ENCODE measurements around the gene CABLES1.
"Not testable (repeated sequence)": the region's sequence is repeated elsewhere in the genome, so short reads cannot be mapped to it uniquely, and the experiment has no call there.

Gene CABLES1

DNA sequence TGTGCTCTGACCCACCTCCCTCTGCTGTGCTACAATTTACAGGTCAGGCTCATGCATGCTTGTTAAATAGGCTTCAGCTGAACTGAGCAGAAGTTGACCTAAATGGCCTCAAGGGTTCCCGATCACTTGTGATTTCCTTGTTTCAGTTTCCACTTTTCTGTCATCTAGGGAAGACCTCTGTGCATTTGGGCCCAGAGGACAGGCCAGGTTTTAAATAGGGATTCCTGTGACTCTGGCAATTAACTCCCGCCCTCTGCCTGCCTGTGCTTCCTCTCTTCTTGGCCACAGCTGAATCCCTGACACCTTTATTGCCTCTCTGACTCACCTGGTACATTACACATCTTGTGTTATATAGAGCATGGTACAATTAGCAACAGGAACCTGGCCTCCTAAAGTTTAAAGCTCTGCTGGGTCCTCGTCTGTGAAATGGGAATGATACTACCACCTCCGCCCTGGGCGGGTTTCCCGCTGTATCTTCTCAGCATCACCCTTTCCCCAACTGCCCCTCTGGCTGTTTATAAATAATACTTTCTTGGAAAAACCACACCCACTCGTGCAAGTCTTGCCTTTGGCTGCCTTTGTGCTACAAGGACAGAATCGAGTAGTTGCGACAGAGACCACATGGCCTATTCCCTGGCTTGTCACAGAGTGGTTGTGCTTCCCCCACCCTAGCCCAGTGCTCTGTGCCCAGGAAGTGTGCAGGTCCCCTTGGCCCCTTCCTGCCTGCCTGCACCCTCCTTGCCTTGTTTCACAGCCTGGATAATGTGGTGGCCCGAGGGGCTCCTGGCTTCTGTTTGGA lies 7.9 kb downstream of the CABLES1 start:
- DNase-seq = peak; percentile 71 to 86

DNA sequence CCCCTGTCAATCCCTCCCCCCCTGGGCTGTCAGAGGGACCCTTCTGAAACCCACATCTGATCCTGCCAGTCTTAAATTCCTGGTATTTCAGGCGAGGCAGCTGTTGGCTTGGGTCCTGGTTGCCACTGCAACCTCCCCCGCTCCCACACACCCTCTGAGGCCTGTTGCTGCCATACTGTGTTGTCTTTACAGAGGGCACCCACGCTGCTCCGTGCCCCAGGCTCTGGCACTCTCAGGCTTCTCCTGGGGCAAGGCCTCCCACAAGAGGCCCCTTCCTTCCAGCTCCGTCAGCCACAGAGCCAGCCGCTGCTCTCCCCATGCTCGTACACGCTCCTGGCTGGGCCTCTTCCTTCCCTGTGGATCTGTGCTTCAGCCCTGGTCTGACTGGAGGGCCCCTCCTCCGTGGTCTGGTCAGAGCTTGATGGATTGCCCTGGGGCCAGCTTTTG lies 8.6 kb downstream of the CABLES1 start:
- DNase-seq = peak; percentile 20 to 39

DNA sequence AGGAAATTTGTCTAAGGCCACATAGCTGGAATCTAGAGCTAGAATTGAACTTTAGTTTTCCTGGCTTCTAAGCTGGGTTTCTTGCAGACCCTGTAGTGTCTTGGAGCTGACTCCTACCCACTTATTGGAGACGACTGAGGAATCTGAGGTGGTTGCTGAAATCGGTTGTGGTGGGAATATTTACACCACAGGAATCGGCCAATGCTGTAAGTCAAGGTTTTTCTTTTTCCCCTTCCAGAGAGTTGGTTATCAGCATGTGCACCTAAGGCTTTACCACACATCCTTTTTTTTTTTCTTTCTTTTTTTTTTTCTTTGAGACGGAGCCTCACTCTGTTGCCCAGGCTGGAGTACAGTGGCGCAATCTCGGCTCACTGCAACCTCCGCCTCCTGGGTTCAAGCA lies 9.4 kb downstream of the CABLES1 start:
- DNase-seq = no peak

DNA sequence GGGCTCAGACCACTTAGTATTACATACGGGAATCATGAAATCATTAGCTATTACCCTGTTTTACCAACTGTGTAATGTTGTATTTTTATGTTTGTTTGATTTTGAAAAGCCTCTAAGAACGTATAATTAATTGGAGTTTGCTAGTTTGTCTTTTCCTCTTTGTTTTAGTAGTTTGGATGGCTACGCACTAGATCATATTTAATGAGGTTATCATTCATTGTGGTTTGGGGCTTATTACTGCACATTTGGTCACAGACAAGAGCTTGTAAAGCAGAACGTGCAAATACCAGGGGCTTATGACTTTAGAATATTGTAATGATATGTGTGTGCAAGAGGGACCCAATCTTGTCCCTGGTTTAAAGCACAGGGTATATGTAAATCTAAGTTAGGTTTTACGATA lies 10.3 kb downstream of the CABLES1 start:
- DNase-seq = no peak

DNA sequence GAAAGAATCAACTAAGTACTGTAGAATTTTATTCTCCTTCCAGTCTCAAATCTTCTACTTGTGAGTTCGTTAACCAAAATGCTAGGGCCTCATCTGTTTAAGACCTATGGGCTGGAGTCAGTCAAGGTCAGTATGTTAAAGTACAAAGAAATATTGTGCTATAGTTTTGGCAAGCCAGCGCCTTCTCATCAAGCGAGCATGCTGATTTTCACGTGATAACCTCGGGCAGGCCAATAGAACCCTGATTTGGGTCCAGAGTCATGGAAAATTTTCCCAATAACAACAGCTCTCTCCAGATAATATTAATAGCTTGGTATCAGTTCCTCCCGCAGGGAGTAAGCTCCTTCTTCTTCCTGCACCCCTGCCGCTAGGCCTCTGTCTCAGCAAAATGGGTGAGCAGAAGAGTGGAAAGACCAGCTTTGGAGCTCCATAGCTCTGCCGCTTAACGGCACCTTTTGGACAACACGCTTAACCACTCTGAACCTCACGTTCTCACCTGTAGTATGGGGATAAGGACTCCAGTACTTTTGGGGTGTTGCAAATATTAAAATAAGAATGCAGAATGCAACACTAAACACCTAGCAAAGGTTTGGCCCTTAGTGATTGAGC lies 11.7 kb downstream of the CABLES1 start:
- DNase-seq = no peak

DNA sequence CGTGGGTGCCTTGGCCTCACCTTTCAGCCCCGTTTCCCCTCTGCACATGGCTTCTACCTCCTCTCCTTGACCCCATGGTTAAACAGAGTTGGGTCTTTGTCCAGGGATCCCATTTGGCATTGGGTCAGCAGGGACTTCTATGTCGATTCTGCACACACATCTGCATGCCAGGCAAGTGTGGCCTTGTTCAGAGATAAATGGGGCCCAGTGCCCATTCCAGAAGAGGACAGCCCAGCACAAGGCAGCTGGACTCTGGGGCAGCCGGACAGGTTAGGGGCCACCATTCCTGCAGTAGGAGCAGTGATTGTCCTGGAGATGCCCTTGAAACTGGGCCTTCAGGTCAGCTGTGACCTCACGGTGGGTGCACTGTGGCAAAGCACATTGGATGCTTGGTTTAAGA lies 13.1 kb downstream of the CABLES1 start:
- DNase-seq = no peak

DNA sequence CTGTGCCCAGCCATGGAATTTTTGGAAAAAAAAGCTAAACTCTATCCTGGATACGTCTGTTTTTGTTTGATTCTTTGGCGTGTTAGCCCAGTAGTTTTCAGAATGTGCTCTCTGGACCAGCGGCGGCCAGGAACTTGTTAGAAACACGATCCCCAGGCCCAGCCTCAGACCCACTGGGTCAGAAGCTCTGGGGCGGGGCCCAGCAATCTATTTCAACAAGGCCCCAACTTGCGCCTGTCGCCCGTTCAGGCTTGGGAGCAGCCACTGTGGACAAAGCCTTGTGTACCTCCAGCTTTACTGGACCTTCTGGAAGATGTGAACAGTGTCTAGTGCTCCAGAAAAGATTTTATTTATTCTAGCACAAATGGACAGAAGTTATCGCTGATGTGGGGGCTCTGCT lies 14.3 kb downstream of the CABLES1 start:
- DNase-seq = no peak

DNA sequence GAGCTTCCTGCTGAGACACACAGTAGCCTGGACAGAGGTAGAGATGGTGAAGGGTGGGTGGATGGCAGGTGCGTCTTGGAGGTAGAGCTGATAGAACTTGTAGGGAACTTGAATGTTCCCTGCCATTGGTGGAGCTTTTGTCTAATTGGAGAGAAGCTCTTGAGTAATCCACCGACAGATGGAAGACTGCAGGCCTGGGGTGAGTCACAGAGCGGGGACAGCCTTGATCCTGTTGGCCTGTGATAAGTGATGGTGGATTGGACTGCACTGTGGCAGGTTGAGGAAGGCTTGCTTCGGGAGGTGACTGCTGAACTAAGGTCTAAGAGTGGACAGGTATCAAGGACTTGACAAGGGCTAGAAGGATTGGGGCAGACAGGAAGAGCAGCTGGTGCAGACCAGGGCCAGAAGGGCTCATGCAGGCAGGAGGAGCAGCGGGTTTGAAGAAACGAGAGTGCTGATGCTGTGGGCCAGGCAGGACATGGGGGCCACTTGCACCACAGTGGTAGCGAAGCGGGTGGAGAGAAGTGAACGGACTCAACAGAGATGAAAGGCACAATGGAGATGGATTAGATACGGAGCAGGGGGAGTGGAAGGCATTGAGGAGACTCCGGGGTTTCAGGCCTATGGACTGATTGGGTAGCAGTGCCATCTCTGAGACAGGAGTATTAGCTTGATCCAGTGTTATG lies 16.3 kb downstream of the CABLES1 start:
- DNase-seq = no peak

DNA sequence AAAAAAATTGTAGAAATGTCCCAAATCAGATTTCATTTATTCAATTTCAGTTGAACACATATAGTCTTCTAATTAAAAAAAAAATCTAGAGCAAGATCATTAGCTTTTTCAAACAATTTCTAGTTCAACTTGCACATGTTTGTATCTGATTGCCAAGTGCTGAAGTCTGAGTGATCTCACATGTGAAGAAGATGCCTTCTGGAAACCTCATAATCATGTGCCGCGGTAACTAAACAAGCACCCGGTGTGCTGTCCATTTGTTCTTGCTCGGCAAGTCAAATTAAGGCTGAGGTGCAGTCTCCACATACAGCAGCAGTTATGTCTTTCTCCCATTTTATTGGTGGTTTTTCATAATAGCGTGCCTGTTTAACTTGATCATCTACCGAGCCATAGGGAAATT lies 18.7 kb downstream of the CABLES1 start:
- DNase-seq = no peak

DNA sequence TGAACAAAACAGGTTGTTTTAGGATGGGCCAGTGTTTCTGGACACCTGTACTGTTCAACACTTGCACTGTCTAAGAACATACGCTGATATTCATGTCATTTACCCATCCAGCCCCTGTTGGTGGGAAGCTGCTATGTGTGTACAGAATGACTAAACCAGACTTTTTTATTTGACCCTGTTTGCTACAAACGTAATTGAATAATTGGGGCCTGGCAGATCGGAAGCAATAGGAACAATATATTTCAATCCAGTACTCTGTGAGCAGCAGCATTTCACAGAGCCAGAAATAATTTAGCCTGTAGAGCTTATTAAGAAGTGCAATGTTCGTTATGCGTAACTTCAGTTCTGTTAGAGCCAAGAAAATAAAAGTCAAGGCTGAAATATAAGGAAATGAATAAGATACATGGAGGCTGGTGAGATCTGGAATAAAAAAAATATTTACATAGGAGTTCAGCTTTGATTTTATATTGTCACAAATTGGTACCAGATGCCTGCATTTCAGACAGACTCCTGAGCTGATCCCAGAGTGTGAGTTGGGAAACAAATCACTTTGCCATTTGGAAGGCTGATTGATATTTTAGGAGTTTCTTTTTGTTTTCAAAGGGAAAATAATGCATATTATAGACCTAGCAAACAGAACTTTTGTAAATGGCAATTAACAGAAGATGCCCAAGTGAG lies 19.7 kb downstream of the CABLES1 start:
- DNase-seq = no peak

DNA sequence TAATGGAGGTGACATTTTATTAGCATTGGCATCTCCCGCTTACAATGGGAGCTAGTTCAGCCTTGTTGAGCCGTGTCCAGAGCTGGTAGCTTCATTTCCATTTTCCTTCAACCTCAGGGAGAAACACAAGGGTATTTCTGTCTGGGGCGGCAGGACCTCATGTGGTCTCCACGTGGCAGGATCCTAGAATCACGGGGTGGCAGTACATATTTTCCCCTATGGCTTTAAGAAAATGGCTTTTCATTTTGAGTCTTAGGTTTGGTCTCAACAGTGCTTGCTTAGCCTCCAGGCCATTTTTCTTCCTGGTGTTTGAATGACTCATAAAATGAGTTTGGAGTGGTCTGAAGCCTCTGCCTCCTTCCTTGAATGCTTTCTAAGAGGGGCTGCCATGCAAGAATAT lies 20.3 kb downstream of the CABLES1 start:
- DNase-seq = no peak

DNA sequence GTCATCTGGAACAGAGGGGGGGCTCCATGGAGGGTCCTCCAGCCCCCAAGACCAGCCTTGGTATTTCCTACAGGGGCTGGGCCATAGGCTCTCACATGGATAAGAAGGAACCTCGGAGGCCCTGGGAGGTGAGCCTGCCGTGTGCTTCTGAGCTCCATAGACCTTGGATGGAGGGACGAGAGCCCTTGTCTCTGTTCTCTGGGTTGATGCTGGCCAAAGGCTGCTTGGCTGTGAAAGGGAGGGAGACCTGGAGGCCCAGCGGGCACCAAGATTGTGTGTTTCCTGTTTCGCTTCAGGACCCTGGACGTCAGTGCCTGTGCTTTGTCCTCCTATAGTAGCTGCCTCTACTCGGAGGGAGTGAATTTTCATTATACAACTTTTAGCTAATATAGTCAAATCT lies 20.8 kb downstream of the CABLES1 start:
- DNase-seq = no peak

DNA sequence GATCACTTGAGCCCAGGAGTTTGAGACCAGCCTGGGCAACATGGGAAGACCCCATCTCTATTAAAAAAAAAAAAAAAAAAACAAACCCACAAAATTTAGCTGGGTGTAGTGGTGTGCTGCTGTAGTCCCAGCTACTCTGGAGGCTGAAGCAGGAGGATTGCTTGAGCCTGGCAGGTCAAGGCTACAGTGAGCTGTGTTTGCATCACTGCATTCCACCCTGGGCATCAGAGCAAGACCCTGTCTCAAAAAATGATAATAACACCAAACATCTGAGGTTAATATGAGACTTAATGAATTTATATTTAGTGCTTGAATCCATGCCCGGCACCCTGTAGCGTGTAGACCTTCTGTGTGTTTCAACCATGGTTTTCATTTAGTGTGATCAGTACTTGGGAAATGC lies 22.8 kb downstream of the CABLES1 start:
- DNase-seq = no peak

DNA sequence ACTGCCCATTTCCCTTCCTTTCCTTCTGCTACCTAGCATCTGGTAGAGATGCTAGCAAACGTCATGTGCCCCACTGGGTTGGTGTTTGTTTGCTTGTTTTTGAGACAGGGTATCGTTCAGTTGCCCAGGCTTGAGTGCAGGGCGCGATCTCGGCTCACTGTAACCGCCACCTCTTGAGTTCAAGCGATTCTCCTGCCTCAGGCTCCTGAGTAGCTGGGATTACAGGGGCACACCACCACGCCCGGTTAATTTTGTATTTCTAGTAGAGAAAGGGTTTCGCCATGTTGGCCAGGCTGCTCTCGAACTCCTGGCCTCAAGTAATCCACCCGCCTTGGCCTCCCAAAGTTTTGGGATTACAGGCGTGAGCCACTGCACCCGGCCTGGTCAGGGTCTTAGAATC lies 23.6 kb downstream of the CABLES1 start:
- not testable (repeated sequence) for DNase-seq

DNA sequence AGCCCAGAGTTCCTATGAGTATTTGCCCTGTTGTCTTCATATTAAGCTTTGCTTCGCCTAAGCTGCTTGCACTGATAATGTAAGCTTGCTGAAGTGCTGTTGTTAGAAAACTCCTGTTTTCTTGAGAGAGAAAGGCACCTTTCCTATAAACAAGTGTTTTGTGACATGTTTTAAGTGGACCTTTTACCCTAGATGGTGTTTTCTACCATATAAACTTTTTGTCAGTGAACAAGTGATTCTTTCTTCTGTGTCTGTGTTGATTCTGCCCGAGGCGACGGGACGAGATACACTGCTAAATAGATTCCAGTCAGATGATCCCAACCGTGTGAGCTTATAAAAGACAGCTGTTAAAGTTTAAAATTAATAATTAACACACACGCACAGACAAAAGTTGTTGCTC lies 24.1 kb downstream of the CABLES1 start:
- DNase-seq = no peak

DNA sequence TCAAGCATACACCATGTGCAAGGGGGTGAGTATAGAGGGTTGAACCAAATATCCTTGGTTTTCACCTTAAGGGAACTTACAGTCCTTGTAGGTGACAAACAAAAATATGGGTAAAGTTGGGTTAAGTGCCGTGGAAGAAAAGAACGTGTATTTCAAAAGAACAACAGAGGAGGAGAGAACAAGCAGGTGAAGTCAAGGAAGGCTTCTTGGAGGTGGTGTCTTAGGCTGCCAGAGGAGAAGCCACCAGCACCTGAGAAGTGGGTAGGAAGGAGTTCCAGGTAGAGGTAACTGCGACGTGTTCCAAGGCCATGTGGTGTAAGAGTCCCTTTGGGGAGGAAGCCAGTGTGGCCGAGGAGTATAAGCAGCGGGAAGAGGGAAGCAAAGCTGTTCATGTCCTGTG lies 27.2 kb downstream of the CABLES1 start:
- DNase-seq = no peak

DNA sequence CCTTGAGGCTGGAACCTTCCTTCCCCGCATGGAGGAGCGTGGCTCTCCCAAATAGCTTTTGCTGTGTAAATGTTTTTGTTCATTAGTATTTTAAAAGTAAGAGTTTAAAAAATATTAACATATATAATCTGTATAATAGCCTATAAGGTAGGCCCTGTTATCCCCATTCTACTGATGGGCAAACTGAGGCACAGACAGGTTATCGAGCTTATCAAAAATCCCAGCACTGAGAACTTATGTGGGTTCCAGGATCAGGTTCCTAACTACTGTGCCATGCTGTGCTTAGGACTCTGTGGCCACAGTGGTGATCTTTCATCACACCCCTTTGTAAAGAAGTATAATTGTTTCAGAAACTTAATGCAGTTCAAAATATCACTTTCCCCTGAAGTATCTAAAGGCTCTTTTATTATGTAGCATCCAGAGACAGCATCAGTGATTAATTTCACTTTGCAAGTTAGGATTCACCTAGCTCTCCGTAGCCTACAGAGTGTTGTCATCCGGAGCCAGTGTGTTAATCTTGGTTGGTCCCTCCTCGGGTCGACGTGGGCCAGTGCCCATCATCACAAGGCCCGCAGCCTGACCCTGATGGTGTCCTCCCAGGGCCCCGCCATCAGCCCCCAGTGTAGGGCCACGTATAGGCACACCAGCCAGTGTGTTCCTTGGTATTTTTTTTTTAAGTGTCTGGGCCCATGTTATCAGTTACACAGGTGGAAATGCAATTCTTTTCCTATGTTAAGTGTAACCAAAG lies 28.7 kb downstream of the CABLES1 start:
- DNase-seq = no peak

DNA sequence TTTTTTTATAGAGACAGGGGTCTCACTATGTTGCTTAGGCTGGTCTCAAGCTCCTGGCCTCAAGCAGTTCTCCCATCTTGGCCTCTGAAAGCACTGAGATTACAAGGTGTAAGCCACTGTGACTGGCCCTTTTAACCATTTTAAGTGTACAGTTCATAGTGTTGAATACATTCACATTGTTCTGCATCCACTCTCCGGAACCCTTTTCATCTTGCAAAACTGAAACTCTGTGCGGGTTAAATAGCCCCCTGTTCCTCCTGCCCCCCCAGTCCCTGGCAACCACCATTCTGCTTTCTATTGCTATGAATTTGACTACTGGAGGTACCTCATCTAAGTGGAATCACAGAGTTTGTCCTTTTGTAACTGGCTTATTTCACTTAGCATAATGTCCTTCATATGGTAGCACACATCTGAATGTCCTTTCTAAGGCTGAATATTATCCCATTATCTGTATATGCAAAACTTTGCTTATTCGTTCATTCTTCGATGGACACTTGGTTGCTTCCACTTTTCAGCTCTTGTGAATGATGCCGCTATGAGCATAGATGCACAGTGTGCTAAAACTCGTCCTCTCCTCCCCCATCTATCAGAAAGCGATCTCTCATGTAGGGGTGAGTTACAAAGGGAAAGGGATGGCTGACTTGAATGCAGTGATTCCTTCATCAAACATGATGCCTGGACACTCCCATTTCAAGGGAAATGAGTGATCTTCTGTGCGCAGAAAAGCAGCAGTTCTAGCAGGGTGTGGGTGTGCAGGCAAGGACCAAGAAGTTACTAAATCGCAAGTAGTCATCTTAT lies 30.2 kb downstream of the CABLES1 start:
- no peak for DNase-seq

DNA sequence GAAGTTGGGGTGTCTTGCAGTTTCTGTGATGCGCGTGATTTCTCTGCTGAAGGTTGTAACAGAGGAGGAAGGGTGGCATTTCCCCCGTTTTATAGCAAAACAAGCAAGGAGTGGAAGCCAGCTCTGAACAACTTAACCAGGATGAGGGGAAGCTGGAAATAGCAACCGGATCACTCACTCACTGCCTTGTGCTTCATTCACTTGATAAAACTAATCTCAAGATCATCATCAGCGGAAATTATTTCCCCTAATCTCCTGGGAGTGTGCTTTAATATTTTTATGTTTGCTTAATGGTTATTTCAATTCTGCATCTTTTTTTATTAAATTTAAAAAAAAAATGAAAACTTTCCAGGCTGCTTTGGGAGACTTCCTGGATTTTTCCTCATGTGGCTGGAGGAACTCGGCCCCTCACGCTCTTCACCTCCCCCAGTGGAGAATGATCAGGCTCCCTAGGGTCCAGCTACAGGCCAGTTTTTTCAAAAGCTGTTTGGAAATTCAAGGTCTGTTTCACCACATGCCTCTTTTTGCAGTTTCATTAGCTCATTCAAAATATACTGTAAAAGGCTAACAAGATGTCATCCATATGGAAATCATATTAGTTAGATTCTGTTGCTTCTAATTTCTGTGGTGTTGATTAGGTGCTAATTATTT lies 31.7 kb downstream of the CABLES1 start:
- no peak for DNase-seq

DNA sequence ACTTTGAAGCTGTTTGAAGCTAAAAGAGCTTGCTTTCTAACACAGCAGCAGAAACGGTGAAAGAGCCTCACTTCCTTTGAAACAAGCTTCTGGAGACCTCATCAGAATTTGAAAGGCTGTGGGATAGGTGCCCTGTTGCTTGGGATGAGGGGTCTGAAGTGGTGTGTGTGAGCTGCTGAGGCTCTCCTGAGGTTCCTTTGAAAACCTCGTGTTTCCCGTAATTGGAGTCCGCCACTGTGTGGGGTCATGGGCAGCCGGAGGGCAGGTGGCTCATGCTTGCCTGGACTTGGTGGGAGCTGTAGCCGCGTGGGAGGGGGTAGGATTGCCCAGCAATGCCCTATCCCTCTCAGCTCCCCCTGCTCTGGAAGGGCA lies 34.4 kb downstream of the CABLES1 start:
- DNase-seq = no peak

DNA sequence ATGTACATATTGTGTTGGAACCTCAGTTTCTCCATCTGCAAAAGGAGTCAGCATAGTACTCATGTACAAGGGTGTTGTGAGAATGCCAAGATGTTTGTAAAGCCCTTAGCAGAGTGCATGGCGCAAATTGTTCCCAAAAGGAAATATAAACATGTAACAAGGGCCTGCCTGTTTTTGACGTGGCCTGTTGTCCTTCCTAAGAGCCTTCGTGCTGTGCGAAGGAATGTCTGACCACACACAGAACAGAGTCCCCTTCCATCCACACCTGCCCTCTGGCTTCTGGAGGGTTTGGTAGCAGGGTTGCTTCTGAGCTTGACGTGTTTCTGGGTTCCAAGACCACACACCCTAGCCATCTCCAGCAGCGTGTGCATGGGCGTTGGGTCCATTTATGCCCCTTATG lies 34.9 kb downstream of the CABLES1 start:
- no peak for DNase-seq

Measured in inflammatory macrophage treated with lipopolysaccharide for 1 hour (primary cell).